DND-41 (cell line): Measurements from ENCODE around the gene PYY.
"Not testable (repeated sequence)": the region's sequence is repeated elsewhere in the genome, so short reads cannot be mapped to it uniquely, and the experiment has no call there.

Source experiments
- ATAC-seq: fragments of 200-7000 bp; cut with Tn5 transposase; 3 replicates; pipeline ENCODE4 v1.9.1; 2021; ENCODE audit warnings: low read depth; ENCODE audit not compliant: insufficient read depth
- DNase-seq: peaks from one replicate; pipeline ENCODE4 v3.0.0-alpha.2; 2020
- H2AFZ ChIP-seq: 2 replicates; pipeline ENCODE4 v1.6.0; 2012; ENCODE audit warnings: low read depth, low read length
- H3K27ac ChIP-seq: 2 replicates; pipeline ENCODE4 v1.5.1; 2012; ENCODE audit warnings: low read length, inconsistent platforms
- H3K27me3 ChIP-seq: fragments of 200-600 bp; sonication (generic); 2 replicates; pipeline ENCODE4 v1.6.0; 2012; ENCODE audit warnings: low read length, mild to moderate bottlenecking, inconsistent platforms; ENCODE audit not compliant: insufficient read depth, poor library complexity
- H3K36me3 ChIP-seq: 2 replicates; pipeline ENCODE4 v1.5.1; 2012; ENCODE audit warnings: low read length, inconsistent platforms; ENCODE audit not compliant: insufficient read depth
- H3K4me1 ChIP-seq: 2 replicates; pipeline ENCODE4 v1.5.1; 2012; ENCODE audit warnings: mild to moderate bottlenecking, low read length; ENCODE audit not compliant: insufficient read depth
- H3K4me2 ChIP-seq: 2 replicates; pipeline ENCODE4 v1.6.0; 2012; ENCODE audit warnings: mild to moderate bottlenecking, moderate library complexity, low read length, inconsistent platforms; ENCODE audit not compliant: insufficient read depth
- H3K4me3 ChIP-seq, 2 experiments: fragments of 200-600 bp in 1 of 2; shearing (Covaris generic) in 1 of 2; 2 replicates each; pipeline ENCODE4 v1.5.1; 2012 to 2016; ENCODE audit warnings: inconsistent platforms in 2 of 2, low read length in 2 of 2, mild to moderate bottlenecking in 2 of 2, low read depth in 1 of 2, moderate library complexity in 1 of 2
- H3K79me2 ChIP-seq: 2 replicates; pipeline ENCODE4 v1.6.0; 2012; ENCODE audit warnings: low read length, inconsistent platforms; ENCODE audit not compliant: insufficient read depth
- H3K9ac ChIP-seq: 2 replicates; pipeline ENCODE4 v1.6.0; 2012; ENCODE audit warnings: low read depth, mild to moderate bottlenecking, inconsistent platforms, low read length, moderate library complexity
- H3K9me3 ChIP-seq: 2 replicates; pipeline ENCODE4 v1.5.1; 2012; ENCODE audit warnings: low read length, moderate library complexity, mild to moderate bottlenecking, inconsistent platforms; ENCODE audit not compliant: insufficient read depth, severe bottlenecking
- H4K20me1 ChIP-seq: 2 replicates; pipeline ENCODE4 v1.6.0; 2012; ENCODE audit warnings: low read length; ENCODE audit not compliant: insufficient read depth
- EZH2 ChIP-seq: IDR thresholded peaks from 3 replicates; pipeline ENCODE4 v1.6.1; 2012; ENCODE audit warnings: borderline replicate concordance, low read depth, mild to moderate bottlenecking, moderate library complexity, low read length, inconsistent platforms; ENCODE audit not compliant: severe bottlenecking
- TF ChIP-seq, protein P1 (sequence below): IDR thresholded peaks from 2 replicates; pipeline ENCODE4 v1.5.1; 2012; ENCODE audit warnings: borderline replicate concordance, low read length, moderate library complexity, mild to moderate bottlenecking; ENCODE audit not compliant: poor library complexity, severe bottlenecking; ENCODE audit errors: extremely low read depth

PYY gene

DNA sequence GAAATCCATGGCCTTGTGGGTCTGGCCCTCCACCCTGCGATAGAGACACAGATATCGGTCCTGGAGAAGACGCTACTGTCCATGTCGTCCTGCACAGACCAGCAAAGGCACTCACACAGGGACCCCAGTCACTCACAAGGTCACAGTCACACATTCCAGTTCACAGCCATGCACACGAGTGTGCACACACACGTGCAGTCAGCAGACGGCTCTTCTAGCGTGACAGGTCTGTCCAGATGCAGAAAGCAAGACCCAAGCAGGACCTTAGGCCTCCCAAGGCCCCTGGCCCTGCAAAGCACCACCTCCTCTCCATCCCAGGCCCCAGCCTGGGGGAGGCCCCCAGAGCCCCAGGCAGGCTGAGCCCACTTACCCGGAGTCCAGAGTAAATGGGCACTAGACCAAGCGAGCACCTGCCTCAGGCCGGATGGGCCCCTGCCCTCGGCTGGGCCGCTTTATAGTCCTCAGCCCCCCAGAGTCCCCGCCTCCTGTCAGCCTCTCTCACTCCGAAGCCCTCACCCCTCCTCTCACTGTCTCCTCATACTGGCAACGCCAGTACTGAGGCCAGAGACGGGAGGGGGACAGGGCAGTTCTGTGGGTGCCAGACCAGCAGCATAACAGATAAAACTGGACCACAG is 11.6 kb downstream of the PYY start, which contains the start of gene PPY:
Gene PPY (minus strand): TSS at position 426 of the 635 bp plus-strand sequence. CDS start 822 bp downstream, outside the sequence.
- Histone ChIP-seq H3K4me1 (no peaks in the 10 kb centered on the region), H2AFZ (no peak within 1 kb of the TSS), H3K27ac (no peak within 1 kb of the TSS), H3K4me2 (no peak within 1 kb of the TSS), H3K9me3 (no peaks in the 10 kb centered on the region), H4K20me1 (peaks cover 4% of the 10 kb centered on the region; the same call in 1 of the 2 replicates), H3K79me2 (no peaks in the 10 kb centered on the region), H3K27me3 (peaks cover 18% of the 10 kb centered on the region), H3K4me3 (no peak within 1 kb of the TSS), H3K9ac (no peak within 1 kb of the TSS), H3K36me3 (no peaks in the 10 kb centered on the region)
- TF ChIP-seq, protein P1, sequence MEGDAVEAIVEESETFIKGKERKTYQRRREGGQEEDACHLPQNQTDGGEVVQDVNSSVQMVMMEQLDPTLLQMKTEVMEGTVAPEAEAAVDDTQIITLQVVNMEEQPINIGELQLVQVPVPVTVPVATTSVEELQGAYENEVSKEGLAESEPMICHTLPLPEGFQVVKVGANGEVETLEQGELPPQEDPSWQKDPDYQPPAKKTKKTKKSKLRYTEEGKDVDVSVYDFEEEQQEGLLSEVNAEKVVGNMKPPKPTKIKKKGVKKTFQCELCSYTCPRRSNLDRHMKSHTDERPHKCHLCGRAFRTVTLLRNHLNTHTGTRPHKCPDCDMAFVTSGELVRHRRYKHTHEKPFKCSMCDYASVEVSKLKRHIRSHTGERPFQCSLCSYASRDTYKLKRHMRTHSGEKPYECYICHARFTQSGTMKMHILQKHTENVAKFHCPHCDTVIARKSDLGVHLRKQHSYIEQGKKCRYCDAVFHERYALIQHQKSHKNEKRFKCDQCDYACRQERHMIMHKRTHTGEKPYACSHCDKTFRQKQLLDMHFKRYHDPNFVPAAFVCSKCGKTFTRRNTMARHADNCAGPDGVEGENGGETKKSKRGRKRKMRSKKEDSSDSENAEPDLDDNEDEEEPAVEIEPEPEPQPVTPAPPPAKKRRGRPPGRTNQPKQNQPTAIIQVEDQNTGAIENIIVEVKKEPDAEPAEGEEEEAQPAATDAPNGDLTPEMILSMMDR = no peak
- no peak for TF ChIP-seq EZH2
- DNase-seq (no peak), ATAC-seq (no peak)

DNA sequence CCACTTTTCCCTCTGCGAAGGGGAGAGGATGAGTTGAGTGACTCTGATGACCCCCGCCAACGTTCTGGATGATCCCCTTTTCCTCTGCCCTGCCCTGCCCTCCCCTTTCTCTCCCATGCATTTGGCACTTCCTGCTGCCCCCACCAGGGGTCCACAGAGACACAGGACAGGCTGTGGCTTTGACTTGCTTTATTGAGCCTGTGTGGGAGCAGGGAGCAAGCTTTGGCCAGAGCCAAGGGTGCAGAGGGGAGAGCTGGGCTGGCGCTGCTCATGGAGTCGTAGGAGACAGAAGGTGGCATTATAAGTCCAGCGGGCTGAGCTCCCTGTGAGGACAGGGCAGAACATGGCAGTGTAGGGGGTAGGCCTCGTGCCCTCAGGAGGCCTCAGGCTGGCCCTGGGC is 13.1 kb downstream of the PYY start:
- TF ChIP-seq, protein P1 = peak; percentile 74
- TF ChIP-seq EZH2 = no peak
- no peak overlapping the region for H2AFZ ChIP-seq
- H3K4me3 ChIP-seq = no peak overlapping the region
- H3K4me1 ChIP-seq = no peaks in the 10 kb centered on the region
- ATAC-seq = peak; percentile 74
- no peak overlapping the region for H3K27ac ChIP-seq
- peaks cover 18% of the 10 kb centered on the region for H3K27me3 ChIP-seq
- H3K9ac ChIP-seq = no peak overlapping the region
- no peak overlapping the region for H3K4me2 ChIP-seq
- H3K36me3 ChIP-seq = no peaks in the 10 kb centered on the region
- no peaks in the 10 kb centered on the region for H3K79me2 ChIP-seq
- H3K9me3 ChIP-seq = no peaks in the 10 kb centered on the region
- peaks cover 4% of the 10 kb centered on the region; the same call in 1 of the 2 replicates for H4K20me1 ChIP-seq
- peak; percentile 54 for DNase-seq

DNA sequence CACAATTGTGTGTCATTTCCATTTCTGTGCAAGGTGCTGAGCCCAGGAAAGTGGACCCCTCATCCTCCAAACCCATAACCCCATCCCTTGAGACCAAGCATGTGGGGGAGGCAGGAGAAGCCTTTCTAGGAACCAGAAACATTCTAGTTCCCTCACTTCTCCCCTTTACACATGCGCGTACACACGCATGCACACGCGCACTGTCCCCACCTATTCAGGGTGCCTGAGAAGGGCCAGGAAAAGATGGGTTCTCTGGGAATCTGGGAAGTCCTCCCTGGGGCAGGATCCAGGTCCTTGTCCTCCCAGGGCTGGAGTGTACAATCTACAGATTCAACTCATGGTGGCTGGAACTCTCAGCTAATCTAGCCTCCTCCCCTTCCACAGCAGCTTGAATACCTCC is 13.9 kb downstream of the PYY start:
- Histone ChIP-seq H2AFZ (no peak overlapping the region), H3K4me1 (no peaks in the 10 kb centered on the region), H3K4me2 (no peak overlapping the region), H3K79me2 (no peaks in the 10 kb centered on the region), H3K9me3 (no peaks in the 10 kb centered on the region), H3K4me3 (no peak overlapping the region), H3K9ac (no peak overlapping the region), H3K27me3 (peaks cover 18% of the 10 kb centered on the region), H4K20me1 (peaks cover 4% of the 10 kb centered on the region; the same call in 1 of the 2 replicates), H3K27ac (no peak overlapping the region), H3K36me3 (no peaks in the 10 kb centered on the region)
- DNase-seq (no peak), ATAC-seq (no peak)
- TF ChIP-seq EZH2 = no peak
- TF ChIP-seq, protein P1 = no peak

DNA sequence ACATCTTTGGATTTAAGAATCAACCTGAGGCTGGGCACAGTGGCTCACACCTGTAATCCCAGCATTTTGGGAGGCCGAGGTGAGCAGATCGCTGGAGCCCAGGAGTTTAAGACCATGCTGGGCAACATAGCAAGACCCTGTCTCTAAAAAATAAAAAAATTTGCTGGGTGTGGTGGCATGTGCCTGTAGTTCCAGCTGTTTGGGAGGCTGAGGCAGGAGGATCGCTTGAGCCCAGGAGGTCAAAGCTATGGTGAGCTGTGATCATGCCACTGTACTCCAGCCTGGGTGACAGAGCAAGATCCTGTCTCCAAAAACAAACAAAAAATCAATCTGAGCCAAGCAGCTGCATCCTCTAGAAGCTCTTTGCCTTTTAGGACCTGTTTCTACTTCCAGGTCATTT is 14.3 kb downstream of the PYY start:
- not testable (repeated sequence) for H3K36me3 ChIP-seq, H3K9ac ChIP-seq, H3K27ac ChIP-seq, H3K9me3 ChIP-seq, H3K4me3 ChIP-seq, H3K4me1 ChIP-seq, DNase-seq, ATAC-seq, H3K79me2 ChIP-seq, H2AFZ ChIP-seq, H3K4me2 ChIP-seq, H4K20me1 ChIP-seq
- H3K27me3 ChIP-seq = peaks cover 18% of the 10 kb centered on the region
